C4-2B (cell line): ENCODE data around the gene NDEL1.

Source experiments
- H3K27ac ChIP-seq: fragments of 450-650 bp; 2 replicates; pipeline ENCODE4 v1.5.1; 2017
- CTCF ChIP-seq: fragments of 450-650 bp; conservative IDR thresholded peaks from 2 replicates; pipeline ENCODE4 v1.5.1; 2017; ENCODE audit warnings: mild to moderate bottlenecking
- ZFX ChIP-seq: fragments of 450-650 bp; IDR thresholded peaks from 2 replicates; pipeline ENCODE4 v1.6.1; 2017

Gene NDEL1

GRCh38 chr17:8430966-8431365, 4.7 kb upstream of the NDEL1 start:
- no peak overlapping the region for H3K27ac ChIP-seq
- TF ChIP-seq ZFX (no peak), CTCF (no peak)

DNA sequence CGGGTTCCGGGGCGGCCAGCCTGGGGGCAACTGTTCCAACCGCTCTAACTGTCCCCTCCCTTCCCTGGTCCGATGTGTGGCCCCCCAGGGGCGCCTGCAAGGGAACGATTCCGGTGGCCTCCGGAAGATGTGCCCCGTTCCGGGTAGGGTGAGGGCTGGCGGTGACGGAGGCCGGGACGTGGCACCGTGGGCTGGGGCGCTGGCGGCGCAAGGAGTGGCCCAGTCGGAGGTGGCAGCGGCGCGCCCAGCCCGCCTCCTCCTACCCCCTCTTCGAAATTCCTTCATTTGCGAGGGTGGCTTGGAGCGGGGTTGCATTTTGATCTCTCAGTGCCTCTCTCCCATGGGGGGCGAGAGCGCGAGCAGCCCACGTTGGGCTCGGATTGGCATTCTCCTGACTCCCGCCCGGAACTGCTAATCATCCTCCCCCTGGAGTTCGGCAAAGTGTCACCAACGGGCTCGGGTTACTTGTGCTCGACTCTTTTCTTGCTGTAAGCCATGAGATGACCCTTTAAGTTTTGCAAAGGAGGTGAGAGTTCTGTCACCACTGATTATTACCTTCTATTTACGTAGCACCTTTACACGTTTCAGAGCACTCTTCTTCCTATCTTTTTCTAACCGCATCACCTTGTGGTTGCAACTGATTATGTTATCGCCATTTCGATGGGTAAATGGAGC, 622 bp downstream of the NDEL1 start:
- peak overlapping the region; percentile 92 for H3K27ac ChIP-seq
- TF ChIP-seq CTCF (peak; percentile 16; the same call in 1 of the 2 replicates), ZFX (peak; percentile 90)

DNA sequence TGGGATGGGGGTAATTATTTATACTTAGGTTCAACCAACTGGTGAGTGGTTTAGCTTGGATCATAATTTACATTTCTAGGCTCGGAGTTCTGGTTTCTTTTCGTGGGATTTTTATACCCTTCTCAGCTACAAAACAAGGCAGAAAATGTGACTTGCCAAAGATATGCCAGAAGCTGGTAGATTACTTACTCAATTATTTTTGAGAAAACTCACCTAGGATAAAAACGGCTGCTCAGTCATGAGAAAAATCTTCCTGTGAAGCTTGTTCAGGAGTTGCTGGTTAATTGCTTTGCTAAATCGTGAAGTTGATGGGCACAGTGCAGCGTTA, 1.1 kb downstream of the NDEL1 start:
- H3K27ac ChIP-seq, result peak overlapping the region; percentile 92
- TF ChIP-seq ZFX, result no peak
- peak; percentile 7; the same call in 1 of the 2 replicates for TF ChIP-seq CTCF

DNA sequence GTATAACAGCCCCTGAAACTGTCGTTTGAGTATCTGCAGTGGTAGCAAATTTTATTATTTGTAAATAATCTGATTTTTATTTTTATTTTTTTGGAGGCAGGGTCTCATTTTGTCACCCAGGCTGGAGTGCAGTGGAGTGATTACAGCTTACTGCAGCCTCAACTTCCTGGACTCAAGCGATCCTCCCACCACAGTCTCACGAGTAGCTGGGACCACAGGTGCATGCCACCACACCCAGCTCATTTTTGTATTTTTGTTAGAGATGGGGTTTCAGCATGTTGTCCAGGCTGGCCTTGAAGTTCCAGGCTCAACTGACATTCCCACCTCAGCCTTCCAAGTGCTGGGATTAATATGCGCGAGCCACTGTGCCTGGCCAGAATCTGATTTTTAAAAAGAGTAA, 2.8 kb downstream of the NDEL1 start:
- TF ChIP-seq CTCF, result no peak
- no peak for TF ChIP-seq ZFX
- H3K27ac ChIP-seq, result no peak overlapping the region

- no peak overlapping the region for H3K27ac ChIP-seq
- TF ChIP-seq ZFX (no peak), CTCF (no peak)
These were observed 4.0 kb downstream of the NDEL1 start for GRCh38 chr17:8439681-8440080.

DNA sequence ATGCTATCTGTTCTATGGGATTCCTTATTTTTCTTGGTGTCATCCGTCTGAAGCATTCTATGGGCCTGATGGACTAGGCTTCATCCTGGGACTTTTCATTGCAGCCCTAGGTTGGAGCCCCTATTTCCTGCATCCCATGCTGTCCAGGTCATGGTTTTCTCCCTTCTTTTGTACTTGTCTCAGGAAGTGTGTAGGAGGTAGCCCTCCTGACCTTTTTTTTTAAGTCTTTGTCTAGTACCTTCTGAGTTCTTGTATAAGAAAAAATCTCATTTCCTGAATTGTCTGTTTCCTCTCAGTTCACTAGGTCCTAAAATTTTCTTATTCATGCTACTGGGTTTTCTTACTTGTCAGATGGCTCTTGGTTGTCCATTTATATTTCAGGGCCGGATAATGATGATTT, 6.0 kb downstream of the NDEL1 start:
- TF ChIP-seq CTCF (no peak), ZFX (no peak)
- H3K27ac ChIP-seq, result no peak overlapping the region

DNA sequence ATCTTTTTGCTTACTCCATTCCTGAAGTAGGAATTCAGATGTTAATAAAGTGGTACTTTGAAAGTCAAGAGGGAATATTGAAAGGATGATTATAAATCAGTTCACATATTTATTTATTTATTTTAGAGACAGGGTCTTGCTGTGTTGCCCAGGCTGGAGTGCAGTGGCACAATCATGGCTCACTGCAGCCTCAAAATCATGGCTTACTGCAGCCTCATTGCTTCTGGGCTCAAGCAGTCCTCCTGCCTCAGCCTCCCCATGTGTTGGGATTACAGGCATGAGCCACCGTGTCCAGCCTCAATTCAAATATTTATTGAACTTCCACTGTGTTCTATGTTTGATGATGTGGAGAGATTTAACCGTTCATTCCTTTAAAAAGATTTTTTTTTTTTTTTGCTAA, 6.6 kb downstream of the NDEL1 start:
- H3K27ac ChIP-seq, result no peak overlapping the region
- TF ChIP-seq CTCF (no peak), ZFX (no peak)
